ENCODE data around the gene ARAF. TPM values are rescaled to one million over a fixed set of nuclear protein-coding genes. Genes with fewer than 3 reads are reported as not detected.

ARAF gene
- total and polyA plus RNA-seq, 2 of the 4 experiments (the other 2 are of a cell fraction) = 9.1 to 52.2 TPM

- H3K23ac ChIP-seq (ENCODE audit: low read depth, low read length) = no peak overlapping the region
- CTCF ChIA-PET = no interaction called here
These were observed 46.1 kb downstream of the ARAF start for GRCh38 chrX:47607091-47607490.

More at GRCh38 chrX:47607091-47607490, 46.1 kb downstream of the ARAF start:
- no peak overlapping the region for H2AFZ ChIP-seq (replicated peaks; ENCODE audit: low read length, poor library complexity)
- no peak for ATAC-seq (ENCODE audit: low read depth)
- TF ChIP-seq ELK1 (IDR thresholded peaks at IDR 0.05; ENCODE audit: borderline replicate concordance, low read depth, low read length) (no peak), MXI1 (IDR thresholded peaks at IDR 0.05; ENCODE audit: borderline replicate concordance, low read depth, low read length) (no peak)
- H4K5ac ChIP-seq (ENCODE audit: low read depth, low read length) = no peak overlapping the region
- no peak overlapping the region for H3K14ac ChIP-seq (replicated peaks; ENCODE audit: low read depth, low read length)
- no peak overlapping the region for H3K9ac ChIP-seq (ENCODE audit: low read depth, low read length)
- H4K8ac ChIP-seq (ENCODE audit: low read depth in 2 of 2, low read length in 2 of 2) = no peak overlapping the region
- no TSS peak for BruUV-seq (replicated peaks)
- no peak overlapping the region for H2BK5ac ChIP-seq (ENCODE audit: low read depth, low read length, poor library complexity, severe bottlenecking)
- H2AK9ac ChIP-seq (replicated peaks; ENCODE audit: low read depth, low read length, poor library complexity) = no peak overlapping the region
- no peak overlapping the region for H3K4ac ChIP-seq (ENCODE audit: low read depth, low read length)
- H3K79me1 ChIP-seq (ENCODE audit: low read depth in 1 of 2, low read length in 2 of 2) = no peaks in the 10 kb centered on the region
- no peaks in the 10 kb centered on the region for H3K4me1 ChIP-seq (ENCODE audit: control insufficient read depth, insufficient read depth, low read length)
- H3K18ac ChIP-seq (ENCODE audit: low read depth, low read length) = no peak overlapping the region
- no peaks in the 10 kb centered on the region for H3K36me3 ChIP-seq (ENCODE audit: control insufficient read depth, insufficient read depth, low read length)
- no peaks in the 10 kb centered on the region for H3K9me3 ChIP-seq (ENCODE audit: control insufficient read depth, insufficient read depth, low read length)
- H2BK120ac ChIP-seq (ENCODE audit: low read depth, low read length) = no peak overlapping the region
- no peak overlapping the region for H2AK5ac ChIP-seq (ENCODE audit: low read depth, low read length)
- no peak overlapping the region for H3K4me3 ChIP-seq (ENCODE audit: insufficient read depth, low read depth, low read length)
- H2BK20ac ChIP-seq (ENCODE audit: low read depth, low read length) = no peak overlapping the region
- no peak overlapping the region for H4K91ac ChIP-seq (ENCODE audit: insufficient read depth, low read depth, low read length)
- no peak overlapping the region for H3K4me2 ChIP-seq (ENCODE audit: low read depth, low read length)
- POLR2A ChIA-PET (ENCODE audit: unreplicated experiment) = no interaction called here
- peaks cover 9% of the 10 kb centered on the region; the same call in 1 of the 2 replicates for H3K27me3 ChIP-seq (ENCODE audit: control insufficient read depth, insufficient read depth, low read length)
- no peak overlapping the region for H3K56ac ChIP-seq (ENCODE audit: extremely low read depth, insufficient read depth, low read length)
- H4K20me1 ChIP-seq (ENCODE audit: insufficient read depth, low read length) = no peaks in the 10 kb centered on the region; the same call in 1 of the 2 replicates
- no peak for DNase-seq
- in situ Hi-C loops (cut with MboI; ENCODE audit: low sequenced_read_pairs) = no loop called here
- no peak overlapping the region for H2BK15ac ChIP-seq (ENCODE audit: low read depth, low read length)
- no peaks in the 10 kb centered on the region for H3K9me1 ChIP-seq (ENCODE audit: insufficient read depth, low read length)
- intact Hi-C loops (cut with micrococcal nuclease) = no loop called here
- H3K27ac ChIP-seq (ENCODE audit: insufficient read depth, low read length) = no peak overlapping the region
- dilution Hi-C loops (cut with HindIII; ENCODE audit: low sequenced_read_pairs, unreplicated experiment) = no loop called here
